Activated CD8-positive, alpha-beta memory T cell treated with anti-CD3 and anti-CD28 coated beads, Interleukin-2, amount 10 ng/mL, durations not matched to agents 7 days and 5 days (primary cell): ENCODE data around the gene CATSPERD. TPM values are rescaled to one million over a fixed set of nuclear protein-coding genes. Genes with fewer than 3 reads are reported as not detected.
A peak's percentile ranks its signal among the peaks of the same experiment; 100 is the strongest.

Source experiments
- ATAC-seq: fragments of 150-1000 bp; cut with Tn5 transposase; one replicate; pipeline ENCODE4 v1.10.0; 2021; ENCODE audit warnings: moderate library complexity
- CTCF ChIA-PET: fragments of 350-600 bp; sonication (Branson Sonifier 250); formaldehyde crosslinking; loops from one replicate; lab custom pipeline; 2021; ENCODE audit warnings: antibody characterized with exemption; lab: Charles Lee
- DNase-seq: peaks from one replicate; pipeline ENCODE4 v3.0.0-alpha.2; 2020
- H3K27ac Mint-ChIP-seq: one replicate; pipeline ENCODE4 v1.8.0; 2021; ENCODE audit warnings: mild to moderate bottlenecking, mixed read lengths
- H3K27me3 Mint-ChIP-seq: one replicate; pipeline ENCODE4 v1.8.0; 2021; ENCODE audit warnings: mixed read lengths
- H3K36me3 Mint-ChIP-seq: one replicate; pipeline ENCODE4 v1.8.0; 2021; ENCODE audit warnings: mild to moderate bottlenecking, mixed read lengths
- H3K4me1 Mint-ChIP-seq: one replicate; pipeline ENCODE4 v1.8.0; 2021; ENCODE audit warnings: mixed read lengths
- H3K4me3 Mint-ChIP-seq: one replicate; pipeline ENCODE4 v1.8.0; 2021; ENCODE audit warnings: mild to moderate bottlenecking, moderate library complexity, mixed read lengths
- H3K9me3 Mint-ChIP-seq: one replicate; pipeline ENCODE4 v1.8.0; 2022; ENCODE audit warnings: low read depth, mixed read lengths
- total RNA-seq, 2 experiments: library from RNA; stranded (reverse); gene quantifications; one replicate each; pipeline ENCODE4 v1.2.3, GENCODE V29; 2021

CATSPERD gene
- total RNA-seq, 2 experiments from 2014 or later, result not detected

GRCh38 chr19:5690125-5690954, 30.1 kb upstream of the CATSPERD start, which contains the start of gene RPL36:
RPL36 (plus strand) TSS chr19:5690295; CDS start chr19:5690508, 213 bp downstream.
- Mint-ChIP-seq H3K27me3 (no peaks in the 10 kb centered on the region), H3K9me3 (no peaks in the 10 kb centered on the region), H3K4me3 (peak within 1 kb of the TSS; percentile 98), H3K4me1 (peaks cover 42% of the 10 kb centered on the region), H3K27ac (peak within 1 kb of the TSS; percentile 92), H3K36me3 (peaks cover 36% of the 10 kb centered on the region)
- CTCF ChIA-PET, result interaction anchor here (0.6 to 7.9 kb wide), 23 partner anchors 9 to 288 kb away, joined by 3 to 122 read pairs (median 5); partner anchors contain the start of genes CATSPERD, DUS3L, LONP1 and RANBP3
- DNase-seq, result peak; percentile 99
- ATAC-seq, result peak; percentile 63

- peak; percentile 55 for DNase-seq
- no peaks in the 10 kb centered on the region for H3K9me3 Mint-ChIP-seq
- CTCF ChIA-PET, result interaction anchor here (0.7 to 7.9 kb wide), 9 partner anchors 12 to 277 kb away, joined by 3 to 122 read pairs (median 4); partner anchors contain the start of genes CATSPERD, DUS3L, LONP1 and SAFB
- no peaks in the 10 kb centered on the region for H3K27me3 Mint-ChIP-seq
- H3K4me3 Mint-ChIP-seq, result peak overlapping the region; percentile 98
- H3K4me1 Mint-ChIP-seq, result peaks cover 38% of the 10 kb centered on the region
- H3K36me3 Mint-ChIP-seq, result peaks cover 36% of the 10 kb centered on the region
- no peak for ATAC-seq
- H3K27ac Mint-ChIP-seq, result peak overlapping the region; percentile 92
These were observed 29.2 kb upstream of the CATSPERD start for GRCh38 chr19:5690955-5691821.

DNA sequence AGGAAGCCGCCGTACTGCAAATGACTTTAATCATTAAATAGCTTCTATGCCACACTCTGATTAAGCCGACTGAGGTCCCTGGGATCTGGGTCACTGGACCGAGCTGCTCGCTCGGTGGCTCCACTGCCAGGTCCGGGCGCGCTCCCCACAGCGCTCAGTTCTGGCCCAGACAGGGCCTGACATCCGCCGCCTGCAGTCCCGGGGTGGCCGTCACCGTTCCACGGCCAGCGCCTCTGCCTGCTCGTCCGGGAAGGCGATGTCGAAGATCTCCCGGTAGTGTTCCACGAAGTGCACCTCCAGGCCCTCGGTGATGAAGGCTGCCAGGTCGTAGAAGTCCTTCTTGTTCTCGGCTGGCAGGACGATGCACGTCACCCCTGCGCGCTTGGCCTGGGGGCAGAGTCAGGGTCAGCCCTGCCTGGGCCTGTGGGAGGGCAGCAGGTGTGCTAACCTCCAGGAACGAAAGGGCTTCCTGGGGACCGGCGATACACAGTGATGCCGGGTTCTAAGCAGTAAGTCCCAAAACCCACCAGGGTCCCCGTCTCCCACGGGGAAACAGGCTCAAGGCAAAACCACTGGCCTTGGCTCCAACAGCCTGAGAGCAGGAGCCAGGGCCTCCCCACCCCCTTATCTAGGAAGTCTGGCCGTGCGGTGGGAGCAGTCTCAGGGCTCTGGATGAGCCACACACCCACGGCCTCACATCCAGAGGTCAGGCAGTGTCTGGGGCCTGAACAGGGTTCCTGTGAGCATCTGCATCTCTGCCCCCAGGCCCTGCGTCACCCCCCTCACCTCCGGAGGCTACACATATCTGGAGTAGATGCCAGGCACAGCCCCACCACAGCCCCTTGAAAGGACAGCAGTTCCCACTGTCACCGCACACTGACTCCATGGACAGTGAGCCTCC, 28.4 kb upstream of the CATSPERD start:
- DNase-seq (no peak), ATAC-seq (no peak)
- Mint-ChIP-seq H3K36me3 (peaks cover 38% of the 10 kb centered on the region), H3K27me3 (no peaks in the 10 kb centered on the region), H3K4me3 (peak overlapping the region; percentile 98), H3K27ac (peak overlapping the region; percentile 92), H3K9me3 (no peaks in the 10 kb centered on the region), H3K4me1 (peaks cover 35% of the 10 kb centered on the region)
- CTCF ChIA-PET, result interaction anchor here (1.2 to 7.9 kb wide), 6 partner anchors 22 to 112 kb away, joined by 3 to 122 read pairs (median 4); partner anchors contain the start of genes CATSPERD, DUS3L, LONP1 and SAFB

GRCh38 chr19:5692723-5693194, 27.7 kb upstream of the CATSPERD start:
- ATAC-seq (no peak), DNase-seq (no peak)
- Mint-ChIP-seq H3K36me3 (peaks cover 38% of the 10 kb centered on the region), H3K4me3 (peak overlapping the region; percentile 98), H3K9me3 (no peaks in the 10 kb centered on the region), H3K4me1 (peaks cover 35% of the 10 kb centered on the region), H3K27me3 (no peaks in the 10 kb centered on the region), H3K27ac (peak overlapping the region; percentile 92)
- CTCF ChIA-PET, result no interaction called here

DNA sequence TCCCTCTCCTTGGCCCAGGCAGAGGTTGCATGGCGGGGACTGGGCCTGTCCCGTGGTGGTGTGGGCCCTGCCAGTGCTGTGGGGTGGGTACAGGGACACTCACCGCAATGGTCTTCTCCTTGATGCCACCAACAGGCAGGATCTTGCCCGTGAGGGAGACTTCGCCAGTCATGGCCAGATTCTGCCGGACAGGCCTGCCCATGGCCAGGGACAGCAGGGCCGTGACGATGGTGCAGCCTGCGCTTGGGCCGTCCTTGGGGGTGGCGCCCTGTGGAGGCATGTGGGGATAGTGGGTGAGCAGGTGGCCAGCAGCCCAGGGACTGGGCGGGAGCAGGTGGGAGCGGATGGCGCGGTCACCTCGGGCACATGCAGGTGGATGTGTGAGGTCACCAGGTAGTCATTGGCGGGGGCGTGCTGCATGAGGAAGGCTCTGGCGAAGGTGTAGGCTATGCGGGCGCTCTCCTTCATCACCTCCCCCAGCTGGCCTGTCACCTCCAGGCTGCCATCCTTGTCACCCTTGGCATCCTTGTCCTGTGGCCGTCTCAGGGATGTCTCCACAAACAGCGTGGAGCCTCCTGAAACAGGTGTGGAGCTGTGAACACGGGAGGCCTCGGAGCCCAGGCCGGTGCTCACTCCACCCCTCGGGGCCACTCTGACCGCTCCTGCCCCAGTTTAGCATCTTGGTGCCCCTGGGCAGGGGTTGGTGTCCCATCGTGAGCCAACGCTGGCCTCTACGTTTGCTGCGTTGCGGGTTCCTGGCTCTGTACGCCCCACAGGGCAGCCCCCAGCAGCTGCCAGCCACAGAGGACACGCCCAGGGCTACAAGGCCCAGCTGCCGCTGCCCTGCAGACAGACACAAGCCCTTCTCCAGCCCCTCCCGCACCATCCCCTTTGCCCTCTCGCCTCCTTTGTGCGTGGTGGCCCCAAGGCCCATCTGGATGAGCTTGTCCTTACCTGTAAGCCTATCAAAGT, 27.0 kb upstream of the CATSPERD start:
- no peak for DNase-seq
- Mint-ChIP-seq H3K27me3 (no peaks in the 10 kb centered on the region), H3K4me1 (peaks cover 31% of the 10 kb centered on the region), H3K36me3 (peaks cover 38% of the 10 kb centered on the region), H3K27ac (no peak overlapping the region), H3K9me3 (no peaks in the 10 kb centered on the region), H3K4me3 (no peak overlapping the region)
- no peak for ATAC-seq
- CTCF ChIA-PET, result no interaction called here

DNA sequence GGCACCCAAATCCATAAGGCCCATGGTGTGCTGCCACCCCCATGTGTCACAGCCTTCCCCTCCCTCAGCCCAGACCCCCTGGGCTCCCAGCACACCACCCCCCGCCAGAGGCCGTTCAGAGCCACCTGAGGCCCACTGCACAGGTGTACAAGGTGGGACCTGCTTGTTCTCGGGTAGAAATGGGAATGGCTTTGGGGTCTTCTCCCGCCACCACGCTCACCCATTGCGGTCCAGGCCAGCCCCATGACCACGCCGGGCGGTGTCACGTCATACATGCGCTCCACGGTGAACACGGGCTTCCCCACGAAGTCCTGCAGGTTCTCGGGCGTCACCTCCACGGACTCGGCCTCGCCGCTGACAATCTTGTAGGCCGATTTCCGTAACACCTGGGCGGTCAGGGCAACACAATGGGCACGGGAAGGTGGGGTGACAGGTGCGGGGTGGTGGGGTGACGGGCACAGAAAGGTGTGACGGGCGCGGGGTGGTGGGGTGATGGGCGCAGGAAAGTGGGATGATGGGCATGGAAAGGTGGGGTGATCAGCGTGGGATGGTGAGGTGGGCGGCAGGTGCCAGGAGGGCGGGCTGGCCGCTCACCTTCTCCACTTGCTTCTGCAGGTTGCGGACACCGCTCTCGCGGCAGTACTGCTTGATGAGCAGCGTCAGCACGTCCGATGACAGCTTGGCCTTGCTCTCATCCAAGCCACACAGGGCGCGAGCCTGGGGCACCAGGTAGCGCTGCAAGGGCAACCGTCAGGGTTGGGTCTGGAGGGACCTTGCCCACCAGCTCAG, 26.1 kb upstream of the CATSPERD start:
- H3K27me3 Mint-ChIP-seq, result no peaks in the 10 kb centered on the region
- no peak overlapping the region for H3K4me3 Mint-ChIP-seq
- H3K27ac Mint-ChIP-seq, result no peak overlapping the region
- peaks cover 27% of the 10 kb centered on the region for H3K4me1 Mint-ChIP-seq
- H3K36me3 Mint-ChIP-seq, result peaks cover 45% of the 10 kb centered on the region
- ATAC-seq (no peak), DNase-seq (no peak)
- H3K9me3 Mint-ChIP-seq, result no peaks in the 10 kb centered on the region
- CTCF ChIA-PET, result no interaction called here

GRCh38 chr19:5694956-5695648, 25.3 kb upstream of the CATSPERD start:
- ATAC-seq, result no peak
- H3K27me3 Mint-ChIP-seq, result no peaks in the 10 kb centered on the region
- H3K27ac Mint-ChIP-seq, result no peak overlapping the region
- no peak overlapping the region for H3K4me3 Mint-ChIP-seq
- no peak for DNase-seq
- H3K36me3 Mint-ChIP-seq, result peaks cover 45% of the 10 kb centered on the region
- CTCF ChIA-PET, result no interaction called here
- H3K9me3 Mint-ChIP-seq, result no peaks in the 10 kb centered on the region
- peaks cover 23% of the 10 kb centered on the region for H3K4me1 Mint-ChIP-seq

GRCh38 chr19:5695649-5696195, 24.7 kb upstream of the CATSPERD start:
- H3K4me1 Mint-ChIP-seq, result peaks cover 23% of the 10 kb centered on the region
- peaks cover 45% of the 10 kb centered on the region for H3K36me3 Mint-ChIP-seq
- H3K9me3 Mint-ChIP-seq, result no peaks in the 10 kb centered on the region
- no peak overlapping the region for H3K27ac Mint-ChIP-seq
- DNase-seq (no peak), ATAC-seq (no peak)
- no peaks in the 10 kb centered on the region for H3K27me3 Mint-ChIP-seq
- CTCF ChIA-PET, result no interaction called here
- H3K4me3 Mint-ChIP-seq, result no peak overlapping the region

DNA sequence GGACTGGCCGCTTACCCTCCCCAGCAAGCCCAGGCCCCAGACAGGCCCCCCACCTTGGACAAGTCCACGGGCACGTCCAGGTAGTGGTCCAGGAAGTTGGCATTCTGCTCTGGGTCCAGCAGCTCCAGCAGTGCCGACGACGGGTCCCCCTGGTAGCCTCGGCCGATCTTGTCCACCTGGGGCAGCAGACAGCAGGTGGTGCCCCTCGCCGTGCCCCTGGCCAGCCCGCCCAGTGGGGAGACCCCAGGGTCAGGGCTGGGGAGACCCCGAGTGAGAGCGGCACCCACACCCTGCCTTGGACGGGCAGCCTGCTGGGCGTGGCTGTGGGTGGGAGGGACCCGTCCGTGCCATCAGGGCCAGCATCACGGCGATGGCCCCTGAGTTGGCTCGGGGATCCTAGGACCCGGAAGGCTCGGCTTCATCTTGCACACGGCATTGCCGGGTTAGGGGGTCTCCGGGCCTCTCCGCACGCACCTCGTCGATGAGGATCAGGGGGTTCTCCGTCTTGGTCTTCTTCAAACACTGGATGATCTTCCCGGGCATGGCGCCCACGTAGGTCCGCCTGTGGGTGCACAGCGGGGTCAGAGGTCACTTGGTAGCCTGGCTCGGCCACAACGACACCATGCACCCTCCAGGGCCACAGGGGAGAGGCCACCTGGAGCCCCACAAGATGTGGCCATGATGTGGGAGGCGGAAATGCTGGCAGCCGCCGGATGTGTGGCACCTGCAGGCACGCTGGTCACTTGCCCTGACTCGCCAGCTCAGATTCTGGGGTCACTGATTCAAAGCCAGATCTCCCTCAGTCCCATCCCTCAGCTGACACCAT, 24.0 kb upstream of the CATSPERD start:
- no peak for DNase-seq
- no peaks in the 10 kb centered on the region for H3K9me3 Mint-ChIP-seq
- H3K27me3 Mint-ChIP-seq, result no peaks in the 10 kb centered on the region
- H3K4me1 Mint-ChIP-seq, result peaks cover 21% of the 10 kb centered on the region
- no peak overlapping the region for H3K27ac Mint-ChIP-seq
- no peak for ATAC-seq
- CTCF ChIA-PET, result no interaction called here
- no peak overlapping the region for H3K4me3 Mint-ChIP-seq
- H3K36me3 Mint-ChIP-seq, result peaks cover 43% of the 10 kb centered on the region
